GM12891 (cell line): Measurements from ENCODE around the gene TRUB1.

ENCODE experiments used
- POLR2AphosphoS5 ChIP-seq: IDR thresholded peaks from 2 replicates; pipeline ENCODE4 v1.6.1; 2011; ENCODE audit warnings: low read depth, low read length, control low read depth
- TAF1 ChIP-seq: IDR thresholded peaks from 2 replicates; pipeline ENCODE4 v1.6.1; 2011; ENCODE audit warnings: low read depth, low read length, control low read depth

DNA sequence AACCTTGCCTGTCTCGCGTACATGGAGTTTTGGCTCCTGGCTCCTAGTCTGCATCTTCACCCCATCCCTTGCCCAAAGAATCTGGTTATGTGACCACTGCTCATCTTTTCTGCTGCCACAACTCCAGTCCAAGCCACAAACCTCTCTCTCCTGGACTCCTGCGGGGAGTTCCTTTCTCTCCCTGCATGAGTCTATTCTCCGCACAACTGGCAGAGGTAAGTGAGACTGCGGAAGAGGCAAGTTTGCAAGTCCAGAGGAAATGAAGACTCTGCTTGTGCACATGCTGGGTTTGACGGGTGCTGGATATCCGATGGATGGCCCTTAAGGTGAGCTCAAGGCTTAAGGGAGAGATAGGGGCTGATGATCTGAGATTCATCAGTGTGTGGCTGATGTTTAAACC is 61.0 kb downstream of the TRUB1 start:
- TF ChIP-seq POLR2AphosphoS5 = no peak
- TF ChIP-seq TAF1 = no peak
